GM10266 (cell line): Measurements from ENCODE around the gene ARFIP2.

Experiments used
- DNase-seq: peaks from one replicate; pipeline ENCODE4 v3.0.0; 2012; ENCODE audit errors: extremely low spot score
- TF ChIP-seq, protein P1 (sequence below): IDR thresholded peaks from 2 replicates; pipeline ENCODE4 v1.5.1; 2012; ENCODE audit warnings: mild to moderate bottlenecking, low read depth; ENCODE audit not compliant: control insufficient read depth, insufficient read depth; ENCODE audit errors: missing control alignments

Gene ARFIP2

DNA sequence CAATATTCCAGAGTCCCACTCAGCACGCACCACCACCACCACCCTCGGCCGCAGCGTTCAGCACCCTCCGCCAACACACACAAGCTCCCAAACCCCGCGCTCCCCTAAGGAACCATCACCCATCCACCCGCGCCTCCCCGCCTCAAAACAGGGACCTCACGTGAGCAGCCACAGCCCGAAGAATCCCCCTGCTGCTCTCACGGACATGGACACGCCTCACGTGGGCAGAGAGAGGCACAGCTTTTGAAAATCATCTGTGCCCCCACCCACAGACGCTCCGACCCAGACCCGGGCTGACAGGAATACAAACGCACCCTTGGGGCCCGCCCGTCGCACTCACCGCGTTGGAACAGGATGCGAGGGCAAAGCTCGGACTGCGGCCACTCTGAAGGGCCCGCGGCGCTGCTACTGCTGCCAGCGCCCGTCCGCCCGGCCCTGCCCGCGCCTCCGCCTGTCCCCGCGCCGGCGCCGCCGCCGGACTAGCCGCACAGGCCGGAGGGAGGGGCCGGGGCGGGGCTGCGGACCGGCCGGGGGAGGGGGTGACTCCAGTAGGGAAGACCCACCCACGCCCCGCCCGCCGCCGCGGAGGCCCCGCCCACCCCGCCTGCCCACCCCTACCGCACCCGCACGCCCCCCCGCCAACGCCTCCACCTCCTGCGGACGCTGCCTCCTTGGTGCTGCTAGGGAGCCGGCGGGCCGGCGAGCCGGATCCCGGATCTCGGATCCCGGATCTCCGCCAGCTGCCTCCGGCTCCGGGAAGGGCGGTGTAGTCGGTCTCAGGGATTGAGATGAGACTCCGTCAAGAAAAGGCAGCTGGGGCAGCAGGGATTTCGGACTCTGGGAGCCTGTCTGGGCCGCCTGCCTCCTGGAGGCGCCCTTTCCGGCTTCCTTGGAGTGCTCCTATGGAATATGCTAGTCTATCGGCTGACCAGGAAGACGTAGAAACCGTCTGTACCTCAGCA lies 7.4 kb downstream of the ARFIP2 start, which contains the start of gene TRIM3:
TRIM3 (minus strand) TSS at position 491 of the 962 bp plus-strand sequence. CDS start 8,246 bp downstream, outside the sequence.
- peak; percentile 96 for DNase-seq
- TF ChIP-seq, protein P1, sequence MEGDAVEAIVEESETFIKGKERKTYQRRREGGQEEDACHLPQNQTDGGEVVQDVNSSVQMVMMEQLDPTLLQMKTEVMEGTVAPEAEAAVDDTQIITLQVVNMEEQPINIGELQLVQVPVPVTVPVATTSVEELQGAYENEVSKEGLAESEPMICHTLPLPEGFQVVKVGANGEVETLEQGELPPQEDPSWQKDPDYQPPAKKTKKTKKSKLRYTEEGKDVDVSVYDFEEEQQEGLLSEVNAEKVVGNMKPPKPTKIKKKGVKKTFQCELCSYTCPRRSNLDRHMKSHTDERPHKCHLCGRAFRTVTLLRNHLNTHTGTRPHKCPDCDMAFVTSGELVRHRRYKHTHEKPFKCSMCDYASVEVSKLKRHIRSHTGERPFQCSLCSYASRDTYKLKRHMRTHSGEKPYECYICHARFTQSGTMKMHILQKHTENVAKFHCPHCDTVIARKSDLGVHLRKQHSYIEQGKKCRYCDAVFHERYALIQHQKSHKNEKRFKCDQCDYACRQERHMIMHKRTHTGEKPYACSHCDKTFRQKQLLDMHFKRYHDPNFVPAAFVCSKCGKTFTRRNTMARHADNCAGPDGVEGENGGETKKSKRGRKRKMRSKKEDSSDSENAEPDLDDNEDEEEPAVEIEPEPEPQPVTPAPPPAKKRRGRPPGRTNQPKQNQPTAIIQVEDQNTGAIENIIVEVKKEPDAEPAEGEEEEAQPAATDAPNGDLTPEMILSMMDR, result no peak

- TF ChIP-seq, protein P1, result no peak
- DNase-seq, result no peak
Observed at GRCh38 chr11:6472934-6473333, 8.2 kb downstream of the ARFIP2 start.

DNA sequence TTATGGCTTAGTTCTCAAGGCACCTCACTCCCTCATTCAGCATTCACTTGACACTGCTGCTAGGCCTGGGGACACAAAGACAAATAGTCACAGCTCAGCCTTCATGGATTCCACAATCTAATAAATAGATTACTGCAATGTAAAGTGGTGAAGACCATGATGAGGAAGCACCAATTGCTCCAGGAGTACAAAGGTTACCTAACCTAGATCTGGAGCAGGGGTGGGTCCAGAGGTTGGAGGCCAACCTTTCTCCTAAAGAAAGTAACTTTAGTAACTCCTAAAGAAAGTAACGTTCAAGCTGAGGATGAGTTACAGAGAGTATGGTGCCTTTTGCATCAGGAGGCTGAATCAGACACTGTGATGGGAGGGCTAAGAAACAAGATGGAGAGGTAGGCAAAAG lies 11.5 kb downstream of the ARFIP2 start:
- TF ChIP-seq, protein P1, result no peak
- DNase-seq, result no peak

- peak; percentile 95 for DNase-seq
Observed at GRCh38 chr11:6468712-6469495, 12.2 kb downstream of the ARFIP2 start.

GRCh38 chr11:6459099-6459450 lies 22.1 kb downstream of the ARFIP2 start:
- no peak for DNase-seq
- TF ChIP-seq, protein P1, result no peak

More at GRCh38 chr11:6468712-6469495, 12.2 kb downstream of the ARFIP2 start:
- TF ChIP-seq, protein P1, result no peak

GRCh38 chr11:6458352-6459098 lies 22.6 kb downstream of the ARFIP2 start:
- TF ChIP-seq, protein P1, result no peak
- no peak for DNase-seq
